ENCODE results near the gene MYH8. TPM values are rescaled to one million over a fixed set of nuclear protein-coding genes. Genes with fewer than 3 reads are reported as not detected.

The MYH8 gene
- total and polyA plus RNA-seq, 2 of the 13 experiments (the other 11 are each of a cell fraction or from before 2014, with no cell fraction given) = not detected

GRCh38 chr17:10460062-10460461 is 38.3 kb upstream of the MYH8 start (continued):
- TF ChIP-seq FOXO1 (CRISPR knock-in tag; IDR thresholded peaks at IDR 0.05) = peak; percentile 64; the same call in 1 of the 2 replicates
- TF ChIP-seq HMGA1 (CRISPR knock-in tag; conservative IDR thresholded peaks at IDR 0.05) = no peak
- TF ChIP-seq ZFAT (CRISPR knock-in tag; conservative IDR thresholded peaks at IDR 0.05) = no peak
- peak; percentile 69 to 80 for TF ChIP-seq MAFK (conservative IDR thresholded peaks at IDR 0.05 in 1 of 2, IDR thresholded peaks at IDR 0.05 in 1 of 2; ENCODE audit: low read length in 2 of 2)
- peak; percentile 95 for TF ChIP-seq RARA (CRISPR knock-in tag; IDR thresholded peaks at IDR 0.05)
- TF ChIP-seq ZNF784 (CRISPR knock-in tag; IDR thresholded peaks at IDR 0.05; ENCODE audit: borderline replicate concordance) = no peak
- TF ChIP-seq ZNF331 (CRISPR knock-in tag; IDR thresholded peaks at IDR 0.05) = no peak
- TF ChIP-seq ZGPAT (CRISPR knock-in tag; IDR thresholded peaks at IDR 0.05) = 0 out of 2 replicates have a peak, but pooled peaks have one; percentile 36
- peak; percentile 55; the same call in 1 of the 2 replicates for TF ChIP-seq HHEX (CRISPR knock-in tag; IDR thresholded peaks at IDR 0.05)
- 0 out of 2 replicates have a peak, but pooled peaks have one; percentile 28 for TF ChIP-seq ZNF7 (CRISPR knock-in tag; IDR thresholded peaks at IDR 0.05)
- peak; percentile 84 for TF ChIP-seq ARID5B (CRISPR knock-in tag; IDR thresholded peaks at IDR 0.05)
- no peak for TF ChIP-seq ZNF720 (CRISPR knock-in tag; IDR thresholded peaks at IDR 0.05)
- no peak for TF ChIP-seq CREM (IDR thresholded peaks at IDR 0.05)
- no peak for TF ChIP-seq CREM (CRISPR knock-in tag; IDR thresholded peaks at IDR 0.05)
- peak; percentile 22 for TF ChIP-seq TEAD3 (CRISPR knock-in tag; optimal IDR thresholded peaks at IDR 0.05; ENCODE audit: borderline replicate concordance)
- TF ChIP-seq AKNA (CRISPR knock-in tag; IDR thresholded peaks at IDR 0.05; ENCODE audit: borderline replicate concordance) = no peak
- TF ChIP-seq CEBPG (CRISPR knock-in tag; IDR thresholded peaks at IDR 0.05) = peak; percentile 17; the same call in 1 of the 2 replicates
- no peak for TF ChIP-seq ZNF232 (CRISPR knock-in tag; IDR thresholded peaks at IDR 0.05; ENCODE audit: borderline replicate concordance)
- no peak for TF ChIP-seq MED13 (CRISPR knock-in tag; IDR thresholded peaks at IDR 0.05)
- TF ChIP-seq FOSL2 (CRISPR knock-in tag; IDR thresholded peaks at IDR 0.05) = peak; percentile 58
- TF ChIP-seq MED1 (CRISPR knock-in tag; IDR thresholded peaks at IDR 0.05) = peak; percentile 25; the same call in 1 of the 2 replicates
- TF ChIP-seq ATF3 (CRISPR knock-in tag; IDR thresholded peaks at IDR 0.05) = no peak

Measured in HepG2 (cell line).